ENCODE data around the gene MCHR1. TPM values are rescaled to one million over a fixed set of nuclear protein-coding genes. Genes with fewer than 3 reads are reported as not detected.

Gene MCHR1
- total RNA-seq, 1 donor from 2014 or later, result not detected

DNA sequence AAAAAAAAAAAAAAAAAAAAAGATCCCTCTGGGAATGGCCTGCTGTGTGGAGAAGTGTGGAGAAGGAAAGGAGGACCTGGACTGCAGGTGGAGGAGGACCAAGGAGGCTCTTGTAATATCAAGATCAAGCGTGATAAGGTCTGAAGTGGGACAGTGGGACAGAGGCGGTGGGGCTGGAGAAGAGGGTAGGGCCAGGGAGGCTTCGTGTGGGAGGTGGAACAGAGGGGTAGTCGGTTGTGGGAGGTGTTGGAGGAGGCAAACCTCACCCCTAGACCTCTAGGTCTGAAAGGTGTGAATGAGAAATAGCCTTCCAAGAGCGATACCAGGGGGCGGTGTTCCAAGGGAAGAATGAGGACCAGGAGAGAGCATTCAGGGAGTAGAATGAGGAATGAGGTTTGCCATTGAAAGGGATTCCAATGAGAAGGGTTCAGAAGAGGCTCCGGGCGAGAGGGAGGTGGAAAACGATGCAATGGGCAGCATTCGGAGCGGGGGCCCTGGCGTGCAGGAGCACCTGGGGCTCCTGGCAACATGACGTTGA is 44.2 kb downstream of the MCHR1 start:
- no peak for DNase-seq (ENCODE audit: low spot score)

DNA sequence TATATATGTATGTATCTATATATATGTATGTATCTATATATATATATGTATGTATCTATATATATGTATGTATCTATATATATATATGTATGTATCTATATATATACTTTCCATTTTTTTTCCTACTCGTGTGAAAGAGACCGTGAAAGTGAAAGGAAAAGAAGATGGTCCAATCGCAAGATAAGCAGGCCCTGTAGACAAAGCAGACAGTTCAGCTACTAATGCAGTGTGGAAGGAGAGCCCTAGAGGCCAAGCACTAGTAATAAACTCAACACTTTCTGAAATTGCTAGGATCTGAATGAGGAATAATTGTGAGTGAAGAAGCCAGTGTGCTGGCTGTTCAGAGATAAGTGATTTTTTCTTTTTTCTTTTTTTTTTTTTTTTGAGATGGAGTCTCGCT is 47.2 kb downstream of the MCHR1 start:
- DNase-seq (ENCODE audit: low spot score), result no peak

DNA sequence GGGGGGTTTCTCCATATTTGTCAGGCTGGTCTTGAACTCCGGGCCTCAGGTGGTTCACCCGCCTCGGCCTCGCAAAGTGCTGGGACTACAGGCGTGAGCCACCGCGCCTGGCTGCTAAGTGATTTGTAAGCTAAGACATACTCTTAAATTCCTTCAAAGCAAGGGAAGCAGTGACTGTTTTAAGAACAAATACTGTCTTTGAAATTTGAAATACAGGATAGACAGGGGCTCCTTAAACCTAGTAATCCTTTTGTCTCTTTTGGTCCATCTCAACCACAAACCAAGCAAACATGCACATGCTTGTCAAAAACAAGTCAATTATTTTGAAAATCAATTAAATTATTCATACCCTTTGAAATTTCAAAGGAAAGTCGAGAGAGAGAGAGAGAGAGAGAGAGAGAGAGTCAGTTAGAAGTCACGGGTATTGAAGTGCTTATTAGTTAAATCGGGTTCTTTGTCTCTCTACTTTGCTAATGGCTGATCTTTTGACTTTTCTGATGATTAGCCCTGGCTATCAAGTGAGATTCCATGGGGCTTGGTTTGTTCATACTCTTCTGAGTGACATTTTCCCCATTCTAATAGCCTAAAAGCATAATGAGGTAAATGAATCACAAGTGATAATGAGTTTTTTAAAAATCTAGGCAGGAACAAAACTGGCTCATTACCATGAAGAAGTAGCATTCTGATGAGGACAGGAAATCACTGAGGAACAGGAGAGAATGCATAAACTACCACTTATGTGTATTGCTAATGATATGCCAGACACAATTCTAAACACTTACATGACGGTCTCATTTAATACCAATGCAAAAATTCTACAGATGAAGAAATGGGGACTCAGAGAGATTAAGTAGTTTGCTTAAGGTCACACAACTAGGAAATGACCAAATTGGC is 48.0 kb downstream of the MCHR1 start:
- DNase-seq (ENCODE audit: low spot score), result no peak

DNA sequence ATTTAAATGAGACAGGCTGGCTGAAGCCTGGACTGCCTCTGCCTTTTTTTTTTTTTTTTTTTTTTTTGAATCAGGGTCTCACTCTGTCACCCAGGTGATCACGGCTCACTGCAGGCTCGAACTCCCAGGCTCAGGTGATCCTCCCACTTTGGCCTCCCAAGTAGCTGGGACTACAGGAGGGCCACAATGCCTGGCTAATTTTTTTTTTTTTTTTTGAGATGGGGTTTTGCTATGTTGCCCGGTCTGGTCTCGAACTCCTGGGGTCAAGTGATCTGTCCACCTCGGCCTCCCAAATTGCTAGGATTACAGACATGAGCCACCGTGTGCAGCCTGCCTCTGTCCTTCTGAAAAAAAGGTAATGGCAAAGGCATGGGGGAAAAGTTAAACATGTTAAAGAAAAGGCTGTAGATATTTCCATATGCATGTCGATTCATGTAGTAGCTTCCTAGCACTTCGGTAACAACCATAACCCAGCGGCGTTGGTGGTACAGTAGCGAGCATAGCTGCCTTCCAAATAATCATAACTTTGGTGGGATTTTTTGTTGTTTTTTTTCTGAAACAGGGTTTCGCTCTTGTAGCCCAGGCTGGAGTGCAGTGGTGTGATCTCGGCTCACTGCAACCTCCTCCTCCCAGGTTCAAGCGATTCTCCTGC is 48.8 kb downstream of the MCHR1 start:
- no peak for DNase-seq (ENCODE audit: low spot score)

DNA sequence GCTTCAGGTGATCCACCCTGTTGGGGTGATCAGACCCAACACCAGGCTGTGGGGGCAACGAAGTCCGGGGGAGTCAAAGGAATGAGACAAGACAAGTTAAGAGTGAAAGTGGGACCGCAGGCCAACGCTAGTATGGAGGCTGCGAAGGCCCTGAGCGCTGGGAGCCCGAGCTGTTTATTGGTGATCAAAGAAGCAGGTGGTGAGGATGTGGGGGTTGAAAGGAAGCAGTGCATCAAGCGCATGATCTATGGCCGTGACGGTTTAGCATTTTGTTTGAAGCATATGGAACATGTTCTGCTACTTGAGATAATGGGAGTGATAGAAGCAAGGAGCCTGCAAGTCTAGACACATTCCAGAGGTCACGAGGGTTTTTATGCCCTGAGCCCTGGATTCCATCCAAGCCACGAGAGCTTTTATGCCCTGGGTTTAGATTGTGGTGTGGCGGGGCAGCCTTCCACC is 49.5 kb downstream of the MCHR1 start:
- no peak for DNase-seq (ENCODE audit: low spot score)

DNA sequence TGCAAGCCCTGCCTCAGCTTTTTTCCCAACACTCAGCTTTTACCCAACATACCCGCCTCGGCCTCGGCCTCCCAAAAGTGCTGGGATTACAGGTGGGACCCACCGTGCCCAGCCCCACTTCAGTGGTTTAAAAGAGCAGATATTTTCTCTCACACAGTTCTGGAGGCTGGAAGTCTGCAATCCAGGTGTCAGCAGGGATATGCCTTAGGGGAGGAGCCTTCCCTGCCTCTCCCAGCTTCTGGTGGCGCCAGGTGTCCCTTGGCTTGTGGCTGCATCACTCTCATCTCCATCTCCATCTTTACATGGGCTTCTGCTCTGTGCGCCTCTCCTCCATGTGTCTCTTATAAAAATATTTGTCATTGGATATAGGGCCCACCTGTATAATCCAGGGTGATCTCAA is 50.0 kb downstream of the MCHR1 start:
- DNase-seq (ENCODE audit: low spot score), result no peak

Other genes starting within 250 kb of the MCHR1 start
- gene MRTFA, start 42.8 kb upstream of the MCHR1 start, total RNA-seq, result 49.8 TPM
- gene SLC25A17, start 139.9 kb downstream of the MCHR1 start, total RNA-seq, result 15.0 TPM
- gene ST13, start 177.2 kb downstream of the MCHR1 start, total RNA-seq, result 241 TPM
- 18.5 TPM for gene XPNPEP3, start 177.7 kb downstream of the MCHR1 start, total RNA-seq
- gene DNAJB7, start 182.6 kb downstream of the MCHR1 start, total RNA-seq, result not detected

All from mesenteric fat pad (tissue), 1 donor.